HepG2 (cell line): ENCODE data around the gene SERPINE2. TPM values are rescaled to one million over a fixed set of nuclear protein-coding genes. Genes with fewer than 3 reads are reported as not detected.

Experiments used
- ATAC-seq: fragments of 200-7000 bp; cut with Tn5 transposase; 3 replicates; pipeline ENCODE4 v1.9.1; 2020; ENCODE audit warnings: mild to moderate bottlenecking, moderate library complexity
- BruUV-seq: library from RNA; stranded (reverse); fragments of 400-500 nt; replicated peaks from 2 replicates; lab custom pipeline; 2021; lab: Mats Ljungman, UMichigan
- CTCF ChIA-PET: fragments of 300-600 bp; formaldehyde crosslinking; extraction: SDS; loops from one replicate; lab custom pipeline; 2021; ENCODE audit warnings: low total read pairs, inconsistent platforms, low intra/inter-chr PET ratio; lab: Yijun Ruan, JAX
- POLR2A ChIA-PET: fragments of 350-600 bp; sonication (Branson Sonifier 250); formaldehyde crosslinking; loops from one replicate; lab custom pipeline; 2020; ENCODE audit warnings: antibody characterized with exemption, inconsistent platforms; lab: Yijun Ruan, JAX
- DNase-seq: peaks from one replicate; pipeline ENCODE4 v3.0.0-alpha.2; 2015; ENCODE audit warnings: low spot score
- FAIRE-seq: peaks from 3 replicates; lab custom pipeline; 2011; peaks lifted over from hg19 to GRCh38; lab: Jason Lieb, UNC
- H2AFZ ChIP-seq: one replicate; pipeline ENCODE4 v1.6.1; 2011; ENCODE audit warnings: low read length, inconsistent platforms
- H3K27ac ChIP-seq: fragments of 300-600 bp; 3 replicates; pipeline ENCODE4 v1.8.0; 2011; ENCODE audit warnings: mixed run types, mild to moderate bottlenecking, mixed read lengths, low read length, inconsistent platforms; ENCODE audit not compliant: insufficient read depth; ENCODE audit errors: extremely low read length
- H3K27me3 ChIP-seq, 2 experiments: fragments of 200-600 bp in 1 of 2; 2 replicates in 1 of 2; 3 replicates in 1 of 2; pipeline versions ENCODE4 v1.6.0 to v1.8.0; 2011; ENCODE audit warnings: low read length in 2 of 2, mild to moderate bottlenecking in 2 of 2, moderate library complexity in 2 of 2, inconsistent platforms in 1 of 2; ENCODE audit not compliant: insufficient read depth in 2 of 2, control insufficient read depth in 1 of 2
- H3K36me3 ChIP-seq, 2 experiments: fragments of 200-600 bp in 1 of 2; replicated peaks in 1 of 2; 2 replicates in 1 of 2; 3 replicates in 1 of 2; pipeline versions ENCODE4 v1.5.1 to v1.8.0; 2011; ENCODE audit warnings: low read length in 2 of 2, inconsistent platforms in 1 of 2; ENCODE audit not compliant: insufficient read depth in 2 of 2, control insufficient read depth in 1 of 2
- H3K4me1 ChIP-seq: 2 replicates; pipeline ENCODE4 v1.5.1; 2012; ENCODE audit warnings: low read length, inconsistent platforms; ENCODE audit not compliant: insufficient read depth
- H3K4me2 ChIP-seq: 2 replicates; pipeline ENCODE4 v1.6.0; 2011; ENCODE audit warnings: low read depth, low read length, inconsistent platforms
- H3K4me3 ChIP-seq, 3 experiments: fragments of 200-600 bp in 1 of 3; sonication (generic), shearing (Covaris generic) in 1 of 3; replicated peaks in 1 of 3; 2 replicates each; pipeline ENCODE4 v1.5.1; 2011 to 2016; ENCODE audit warnings: low read length in 3 of 3, inconsistent platforms in 2 of 3, low read depth in 2 of 3, mild to moderate bottlenecking in 2 of 3, control low read depth in 1 of 3, mixed read lengths in 1 of 3; ENCODE audit not compliant: insufficient read depth in 1 of 3
- H3K79me2 ChIP-seq: one replicate; pipeline ENCODE4 v1.6.1; 2011; ENCODE audit warnings: low read length, inconsistent platforms; ENCODE audit not compliant: insufficient read depth
- H3K9ac ChIP-seq: 2 replicates; pipeline ENCODE4 v1.6.0; 2011; ENCODE audit warnings: mild to moderate bottlenecking, low read depth, low read length, inconsistent platforms; ENCODE audit not compliant: insufficient read depth
- H3K9me3 ChIP-seq: 2 replicates; pipeline ENCODE4 v1.5.1; 2012; ENCODE audit warnings: mild to moderate bottlenecking, low read length
- H4K20me1 ChIP-seq: 2 replicates; pipeline ENCODE4 v1.6.0; 2011; ENCODE audit warnings: inconsistent platforms, mild to moderate bottlenecking, low read length, moderate library complexity; ENCODE audit not compliant: insufficient read depth
- PATZ1 ChIP-seq: sonication (generic); formaldehyde crosslinking; IDR thresholded peaks from 2 replicates; pipeline ENCODE4 v1.4.0; 2020; ENCODE audit warnings: missing genetic modification reagents
- SOX13 ChIP-seq, 3 experiments: fragments of 450-650 bp in 1 of 3; sonication (generic) in 1 of 3; formaldehyde crosslinking in 1 of 3; IDR thresholded peaks in 2 of 3; conservative IDR thresholded peaks in 1 of 3; 2 replicates each; pipeline versions ENCODE4 v1.5.0 to v1.6.1; 2016 to 2020; ENCODE audit warnings: antibody characterized with exemption in 1 of 3, mild to moderate bottlenecking in 1 of 3, missing compliant biosample characterization in 1 of 3, missing genetic modification reagents in 1 of 3, moderate library complexity in 1 of 3
- ZFAT ChIP-seq: sonication (generic); formaldehyde crosslinking; conservative IDR thresholded peaks from 2 replicates; pipeline ENCODE4 v1.8.1; 2023; ENCODE audit warnings: missing genetic modification reagents, inconsistent platforms
- ZFP36L1 ChIP-seq: sonication (generic); formaldehyde crosslinking; IDR thresholded peaks from 2 replicates; pipeline ENCODE4 v1.8.0; 2022; ENCODE audit warnings: mild to moderate bottlenecking, missing genetic modification reagents, moderate library complexity
- ZMYM4 ChIP-seq: sonication (generic); formaldehyde crosslinking; IDR thresholded peaks from 2 replicates; pipeline ENCODE4 v1.8.1; 2023; ENCODE audit warnings: mild to moderate bottlenecking, missing genetic modification reagents
- ZNF781 ChIP-seq: sonication (generic); formaldehyde crosslinking; IDR thresholded peaks from 2 replicates; pipeline ENCODE4 v1.5.1; 2020; ENCODE audit warnings: borderline replicate concordance, mild to moderate bottlenecking, missing genetic modification reagents; ENCODE audit errors: not compliant biosample characterization
- ZSCAN5A ChIP-seq: sonication (generic); formaldehyde crosslinking; IDR thresholded peaks from 2 replicates; pipeline ENCODE4 v1.8.0; 2022; ENCODE audit warnings: mild to moderate bottlenecking, missing genetic modification reagents, borderline replicate concordance
- WGBS: methylation state at CpG from one replicate; pipeline ENCODE4 v1.1.6; 2017; ENCODE audit warnings: low lambda C conversion rate; 5-methylcytosine and 5-hydroxymethylcytosine counted together
- in situ Hi-C: cut with HindIII; loops from 2 replicates; pipeline ENCODE4 v1.10.0; 2017; ENCODE audit warnings: low pct_unique_long_range_greater_than_20kb; ENCODE audit not compliant: extremely low pct_ligation_motif_present
- intact Hi-C: fragments of 100-400 bp; cut with micrococcal nuclease; formaldehyde crosslinking; loops from one replicate; pipeline ENCODE4 v1.10.0; 2022; ENCODE audit not compliant: unreplicated experiment
- polyA plus RNA-seq, 8 experiments: library from polyadenylated mRNA; depleted of rRNA in 3 of 8; stranded (reverse) in 7 of 8; unstranded in 1 of 8; fragments of >200 nt; fragmentation: Illumina TruSeq in 4 of 8; extraction: Trizol in 4 of 8; gene quantifications; 2 replicates each; pipeline versions ENCODE4 v1.2.1 to v1.2.3, GENCODE V29; 2011 to 2016; ENCODE audit warnings: low read depth in 4 of 8, missing spikeins in 1 of 8, mixed read lengths in 1 of 8; ENCODE audit not compliant: insufficient read depth in 1 of 8
- total RNA-seq, 5 experiments: library from RNA; depleted of rRNA; stranded (reverse); fragments of >200 nt; fragmentation: Illumina TruSeq; extraction: Trizol; gene quantifications; 2 replicates each; pipeline ENCODE4 v1.2.3, GENCODE V29; 2016; ENCODE audit warnings: low read depth in 1 of 5

The SERPINE2 gene
- total and polyA plus RNA-seq, 2 of the 13 experiments (the other 11 are each of a cell fraction or from before 2014, with no cell fraction given) = 7.9 to 18.1 TPM

GRCh38 chr2:224036731-224037361, 2.2 kb downstream of the SERPINE2 start:
- intact Hi-C loops = no loop called here
- Histone ChIP-seq H3K79me2 (peaks cover 4% of the 10 kb centered on the region), H3K4me3 (peak overlapping the region in 1 of 3 experiments; percentile 84; a peak in 1 of 6 replicates)

More at GRCh38 chr2:224036731-224037361, 2.2 kb downstream of the SERPINE2 start:
- H3K27me3 ChIP-seq = peaks cover 3 to 40% of the 10 kb centered on the region in 2 experiments; a peak in 4 of 5 replicates
- FAIRE-seq (no peak), ATAC-seq (no peak), DNase-seq (no peak)
- peak overlapping the region; percentile 83; the same call in 1 of the 2 replicates for H3K4me2 ChIP-seq
- ChIA-PET CTCF (no interaction called here), POLR2A (no interaction called here)
- 87% methylated on average over 6 of the region's 6 CpGs for WGBS
- no TSS peak for BruUV-seq
- H4K20me1 ChIP-seq = peaks cover 6% of the 10 kb centered on the region; the same call in 1 of the 2 replicates
- no peaks in the 10 kb centered on the region for H3K36me3 ChIP-seq
- H3K9ac ChIP-seq = no peak overlapping the region
- H2AFZ ChIP-seq = no peak overlapping the region
- peaks cover 27% of the 10 kb centered on the region for H3K4me1 ChIP-seq
- no peak overlapping the region for H3K27ac ChIP-seq
- H3K9me3 ChIP-seq = no peaks in the 10 kb centered on the region
- in situ Hi-C loops = no loop called here
- no peak for TF ChIP-seq ZSCAN5A (CRISPR knock-in tag)
- TF ChIP-seq ZMYM4 (CRISPR knock-in tag) = no peak
- TF ChIP-seq PATZ1 (CRISPR knock-in tag) = no peak
- no peak for TF ChIP-seq ZFAT (CRISPR knock-in tag)
- no peak for TF ChIP-seq SOX13 (IDR thresholded peaks at IDR 0.05)
- no peak for TF ChIP-seq SOX13 (CRISPR knock-in tag; conservative IDR thresholded peaks at IDR 0.05 in 1 of 2, IDR thresholded peaks at IDR 0.05 in 1 of 2)
- TF ChIP-seq ZNF781 (CRISPR knock-in tag) = no peak
- no peak for TF ChIP-seq ZFP36L1 (CRISPR knock-in tag)
